Stimulated activated CD8-positive, alpha-beta memory T cell treated with anti-CD3 and anti-CD28 coated beads, Interleukin-12 subunit alpha, Interleukin-12 subunit beta, amount 100 ng/mL, for 1 hour (primary cell): ENCODE results near the gene CORO6.

Experiments used
- DNase-seq: peaks from one replicate; pipeline ENCODE4 v3.0.0-alpha.2; 2020; ENCODE audit warnings: low read depth

CORO6 gene

GRCh38 chr17:29612404-29613280 is 10.1 kb downstream of the CORO6 start:
- DNase-seq, result no peak

- DNase-seq, result no peak
Observed at GRCh38 chr17:29612094-29612403, 10.7 kb downstream of the CORO6 start.

DNA sequence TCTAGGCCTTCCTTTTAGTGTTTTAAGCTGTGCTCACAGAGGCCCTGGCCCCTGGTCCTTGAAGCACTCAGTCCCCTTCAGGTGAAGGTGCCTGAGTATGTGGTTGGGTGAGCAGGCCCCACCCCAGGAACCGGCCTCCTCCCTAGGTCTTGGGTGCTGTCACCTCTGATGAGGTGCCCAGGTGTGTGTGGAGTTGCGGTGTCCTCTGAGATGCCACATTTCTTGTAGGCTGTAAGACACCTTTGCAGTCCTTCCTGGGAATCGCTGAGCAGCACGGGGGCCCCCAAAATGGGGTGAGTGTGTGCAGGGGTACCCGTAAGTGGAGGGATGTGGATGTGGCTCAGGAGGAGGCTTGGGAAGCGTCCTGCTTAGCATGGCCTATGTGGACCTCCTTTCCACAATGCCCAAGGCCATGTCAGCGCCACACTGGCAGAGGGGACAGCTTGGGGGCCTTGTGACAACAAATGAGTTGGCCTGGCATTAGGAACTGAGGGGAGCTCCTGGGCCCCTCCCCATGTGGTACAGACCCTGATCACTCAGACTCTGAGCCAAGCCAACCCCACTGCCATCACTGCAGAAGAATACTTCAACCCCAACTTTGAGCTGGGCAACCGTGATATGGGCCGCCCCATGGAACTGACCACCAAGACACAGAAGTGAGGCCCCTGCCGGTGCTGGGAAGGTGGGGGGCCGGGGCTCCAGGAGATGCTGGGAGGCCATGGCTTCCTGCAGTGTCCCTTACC is 11.2 kb downstream of the CORO6 start:
- DNase-seq, result no peak

GRCh38 chr17:29610395-29610794 is 12.3 kb downstream of the CORO6 start:
- DNase-seq, result no peak

- no peak for DNase-seq
Observed at GRCh38 chr17:29608986-29609385, 13.7 kb downstream of the CORO6 start.

DNA sequence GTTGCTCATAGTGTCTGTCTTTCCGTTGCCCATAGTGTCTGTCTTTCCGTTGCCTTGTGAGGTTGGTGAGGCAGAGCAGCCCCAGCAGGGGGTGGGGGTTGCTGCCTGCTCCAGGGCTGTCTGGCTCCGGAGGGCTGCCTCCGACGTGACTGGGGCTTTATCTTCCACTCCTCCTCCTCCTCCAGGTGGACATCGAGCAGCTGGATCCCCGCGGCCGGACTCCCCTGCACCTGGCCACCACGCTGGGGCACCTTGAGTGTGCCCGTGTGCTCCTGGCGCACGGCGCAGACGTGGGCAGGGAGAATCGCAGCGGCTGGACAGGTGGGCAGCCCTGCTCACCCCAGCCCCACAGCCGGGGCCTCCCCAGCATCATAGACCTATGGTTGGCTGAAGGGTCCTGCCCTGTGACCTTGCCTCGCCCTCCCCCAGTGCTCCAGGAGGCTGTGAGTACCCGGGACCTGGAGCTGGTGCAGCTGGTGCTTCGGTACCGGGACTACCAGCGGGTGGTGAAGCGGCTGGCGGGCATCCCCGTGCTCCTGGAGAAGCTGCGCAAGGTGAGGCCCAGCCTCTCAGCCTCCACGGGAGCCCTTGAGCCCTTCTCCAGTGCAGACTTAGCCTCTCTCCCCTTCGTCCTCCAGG is 15.0 kb downstream of the CORO6 start:
- no peak for DNase-seq

GRCh38 chr17:29603109-29603674 is 19.5 kb downstream of the CORO6 start:
- DNase-seq, result no peak

DNA sequence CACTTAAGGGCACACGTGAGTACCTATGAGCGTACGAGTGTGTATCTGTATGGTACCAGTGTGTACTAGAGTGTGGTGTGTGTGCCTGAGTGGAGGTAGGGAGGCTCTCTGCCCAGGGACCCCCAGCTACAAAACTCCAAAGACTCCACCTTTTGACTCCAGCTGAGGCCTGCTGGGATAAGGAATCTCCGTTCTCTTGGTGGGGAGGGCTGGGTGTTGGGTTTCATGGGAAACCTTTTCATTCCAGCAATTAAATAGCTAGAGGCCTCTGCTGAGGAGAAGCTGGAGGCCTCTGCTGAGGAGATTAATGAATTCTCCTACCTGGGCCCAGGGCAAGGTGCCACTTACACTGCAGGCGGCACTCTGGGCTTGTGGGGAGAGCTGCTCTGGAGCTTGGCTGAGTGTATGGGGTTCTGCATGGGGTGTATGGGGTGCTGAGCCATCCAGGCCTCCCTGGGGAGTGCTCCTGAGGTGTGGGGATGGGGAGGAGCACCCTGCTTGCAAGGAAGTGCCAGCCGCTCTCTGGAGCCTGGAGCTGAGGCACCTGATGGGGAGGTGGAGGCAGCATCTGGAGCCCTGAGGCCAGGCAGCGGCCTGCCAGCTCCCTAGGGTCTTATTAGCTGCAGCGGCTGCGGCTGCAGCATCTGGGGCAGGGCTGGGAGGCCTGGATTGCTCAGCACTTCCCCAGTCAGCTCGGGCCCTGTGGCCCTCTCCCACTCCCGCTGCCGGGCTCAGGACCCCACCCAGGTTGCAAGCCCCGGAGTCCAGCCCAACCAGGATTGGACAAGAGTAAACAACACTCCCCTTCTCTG is 25.1 kb downstream of the CORO6 start:
- DNase-seq, result no peak

DNA sequence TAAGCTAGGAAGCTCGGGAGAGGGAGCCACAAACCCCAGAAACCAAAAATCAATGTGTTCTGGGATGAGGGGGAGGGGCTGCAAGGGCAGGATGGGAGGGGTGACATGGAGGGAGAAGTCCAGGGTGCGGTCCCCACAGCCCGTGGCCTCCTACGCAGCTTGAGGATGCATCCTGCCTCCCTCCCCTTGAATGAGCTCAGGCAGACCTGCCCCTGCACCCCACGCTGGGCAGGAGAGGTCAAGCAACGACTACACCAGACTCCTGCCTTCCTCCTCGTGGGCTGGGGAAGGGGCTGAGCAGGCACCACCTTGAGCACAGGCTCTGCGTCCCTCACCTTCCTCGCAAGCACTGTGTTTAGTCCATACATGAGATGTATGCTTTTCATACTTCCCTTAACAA is 25.9 kb downstream of the CORO6 start:
- no peak for DNase-seq

- DNase-seq, result no peak
Observed at GRCh38 chr17:29595943-29596774, 26.6 kb downstream of the CORO6 start.

DNA sequence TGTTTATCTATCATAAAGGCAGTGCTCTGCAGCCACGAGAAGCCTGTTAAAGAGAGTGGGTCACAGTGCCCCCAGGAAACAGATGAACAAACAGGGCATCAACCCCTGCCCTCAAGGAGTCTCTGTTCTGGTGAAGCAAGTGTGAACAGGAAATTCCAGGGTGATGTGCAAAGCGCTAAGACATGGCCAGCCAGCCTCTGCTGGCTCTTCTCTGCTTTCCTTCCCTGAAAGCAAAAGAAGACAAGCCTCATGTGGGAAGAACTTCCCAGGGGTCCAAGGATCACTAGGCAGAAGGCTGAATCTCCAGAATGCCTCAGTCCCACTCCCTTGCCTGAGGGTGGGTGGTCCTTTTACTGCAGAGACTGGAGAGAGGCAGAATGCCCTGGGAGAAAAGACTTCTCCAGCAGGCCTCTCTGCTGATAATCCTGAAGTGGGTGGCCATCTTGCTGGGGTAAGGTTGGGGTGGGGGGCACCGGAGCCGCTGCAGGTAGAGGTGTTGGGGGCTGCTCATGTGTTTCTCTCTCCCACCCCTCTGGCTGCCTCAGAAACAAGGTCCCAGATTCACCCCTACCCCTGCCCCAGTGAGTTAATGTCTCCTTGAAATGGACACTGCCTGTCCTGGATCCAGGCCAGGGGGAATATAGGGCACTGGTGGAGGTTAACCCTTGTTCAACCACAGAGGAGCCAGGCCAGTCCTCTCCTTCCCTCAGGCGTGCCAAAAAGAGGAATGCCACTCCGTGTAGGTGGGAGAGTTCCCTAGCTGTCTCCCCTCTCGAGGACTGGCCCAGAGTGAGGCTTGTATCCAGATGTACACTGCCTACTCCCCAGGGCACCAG is 27.4 kb downstream of the CORO6 start:
- no peak for DNase-seq

DNA sequence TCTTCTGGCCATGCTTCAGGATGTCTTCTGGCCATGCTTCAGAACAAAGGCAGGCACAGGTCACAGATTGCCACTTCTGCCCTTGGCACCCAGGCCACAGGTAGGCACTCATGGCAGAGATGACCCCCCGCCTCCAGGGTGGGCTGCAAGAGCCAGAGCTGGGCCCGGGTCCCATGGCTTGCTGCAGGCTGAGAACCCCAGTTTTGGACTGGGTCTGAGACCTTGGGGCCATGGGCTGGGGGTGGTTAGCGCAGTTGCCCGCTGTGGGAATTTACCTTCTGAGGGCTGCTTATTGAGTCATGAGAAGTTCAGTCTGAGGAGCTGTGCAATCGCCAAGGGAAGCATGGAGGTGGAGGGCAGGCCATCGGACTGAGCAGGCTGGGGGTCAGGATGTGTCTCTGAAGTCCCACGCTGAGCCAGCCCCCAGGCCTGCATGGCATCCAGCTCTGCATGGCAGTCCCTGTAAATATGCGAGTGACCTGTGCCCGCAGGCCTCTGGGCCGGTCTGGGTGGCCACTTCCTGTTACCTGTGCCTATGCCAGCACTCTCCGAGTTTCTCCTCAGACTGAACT is 28.1 kb downstream of the CORO6 start:
- no peak for DNase-seq

DNA sequence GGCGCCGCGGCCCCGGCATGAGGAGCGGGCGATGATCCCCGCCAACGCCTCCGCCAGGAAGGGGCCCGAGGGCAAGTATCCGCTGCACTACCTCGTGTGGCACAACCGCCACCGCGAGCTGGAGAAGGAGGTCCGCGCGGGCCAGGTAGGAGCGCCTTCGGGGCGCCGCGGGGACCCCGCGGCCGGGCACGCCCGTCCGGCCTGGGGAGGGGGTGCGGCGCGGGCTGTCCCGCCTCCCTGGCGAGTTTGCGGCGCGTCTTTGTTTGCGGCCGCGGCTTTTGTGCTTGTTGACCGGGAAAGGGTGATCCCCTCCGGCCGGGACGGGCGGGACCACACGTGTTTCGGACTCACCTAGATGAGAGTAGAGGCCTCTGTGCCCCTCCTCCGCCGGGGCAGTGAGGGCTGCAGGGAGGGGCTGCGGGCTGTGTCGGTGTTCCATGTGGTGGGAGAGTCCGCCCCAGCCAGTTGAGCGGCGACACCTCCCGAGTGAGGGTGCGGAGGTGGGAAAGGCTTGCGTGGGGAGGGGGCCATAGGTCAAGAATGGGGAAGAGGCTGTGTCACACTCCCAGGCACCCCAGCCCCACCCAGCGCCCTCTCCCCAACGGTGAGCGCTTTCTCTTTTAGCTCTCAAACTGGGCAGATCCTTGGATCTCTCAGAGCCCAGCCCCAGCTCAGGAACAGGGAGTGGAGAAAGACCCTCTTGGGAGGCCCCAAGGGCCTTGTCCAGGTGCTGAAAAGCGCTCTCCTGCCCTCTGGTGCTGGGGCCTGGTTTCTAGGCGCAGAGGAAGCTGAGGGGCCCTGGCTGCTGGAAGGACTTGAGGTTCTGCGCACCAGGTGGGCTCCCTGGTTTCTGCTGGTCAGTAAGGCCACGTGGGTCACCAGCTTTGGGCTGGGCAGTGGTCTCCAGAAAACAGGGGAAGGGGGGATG is 28.9 kb downstream of the CORO6 start:
- no peak for DNase-seq

GRCh38 chr17:29592850-29593551 is 29.7 kb downstream of the CORO6 start, which contains the start of gene ANKRD13B:
ANKRD13B (plus strand) TSS chr17:29593132; CDS start chr17:29593622, 490 bp downstream.
- DNase-seq, result no peak

DNA sequence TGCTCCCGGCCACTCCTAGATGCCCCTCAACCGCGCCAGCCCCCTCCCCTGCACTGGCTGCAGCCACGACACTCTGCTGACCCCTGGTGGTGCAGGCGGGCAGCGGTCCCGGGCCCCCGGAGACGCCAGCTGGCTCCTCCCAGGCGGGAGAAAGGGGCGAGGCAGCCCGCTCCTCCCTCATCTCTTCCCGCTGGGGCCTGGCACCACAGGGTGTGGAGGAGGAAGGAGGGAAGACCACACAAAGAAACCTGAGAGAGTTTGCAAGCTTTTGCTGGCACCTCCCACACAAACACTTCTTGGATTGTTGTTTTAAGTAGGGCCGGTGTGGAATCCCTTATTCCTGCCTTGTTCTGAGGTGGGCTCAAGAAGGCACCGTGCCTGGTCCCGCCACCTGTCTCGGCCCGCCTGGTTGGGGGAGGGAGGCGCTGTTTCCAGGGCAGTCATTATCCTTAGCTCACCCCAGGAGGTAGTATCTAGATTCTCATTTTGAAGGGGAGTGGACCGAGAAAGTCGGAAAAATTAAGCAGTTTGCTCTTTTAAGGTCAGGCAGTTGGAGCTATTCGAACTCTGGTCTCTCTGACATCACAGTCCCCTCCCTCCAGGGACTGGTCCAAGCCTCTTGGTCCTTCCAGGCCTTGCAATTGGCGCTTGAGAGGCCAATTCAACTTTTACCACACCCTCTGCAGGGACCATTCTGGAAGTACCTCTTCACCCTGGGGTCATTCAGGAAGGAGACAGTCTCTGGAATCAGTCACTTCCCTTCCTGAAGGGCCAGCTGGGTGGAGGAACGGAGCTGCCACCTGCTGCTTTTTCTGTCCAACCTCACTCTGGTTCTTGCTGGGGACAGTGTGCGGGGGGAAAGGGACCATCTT is 30.7 kb downstream of the CORO6 start:
- DNase-seq, result no peak

GRCh38 chr17:29591146-29591736 is 31.5 kb downstream of the CORO6 start:
- DNase-seq, result no peak
